OCI-LY7 (cell line): ENCODE measurements around the gene ZNF598. TPM values are rescaled to one million over a fixed set of nuclear protein-coding genes. Genes with fewer than 3 reads are reported as not detected.

Source experiments
- BruUV-seq: library from RNA; stranded (reverse); fragments of 400-500 nt; replicated peaks from 2 replicates; lab custom pipeline; 2021; lab: Mats Ljungman, UMichigan
- CTCF ChIA-PET: fragments of 300-600 bp; sonication (Branson Sonifier 250); formaldehyde crosslinking; loops from one replicate; lab custom pipeline; 2022; ENCODE audit warnings: antibody characterized with exemption; ENCODE audit not compliant: unreplicated experiment; lab: Charles Lee
- POLR2A ChIA-PET: fragments of 300-600 bp; sonication (Branson Sonifier 250); formaldehyde crosslinking; loops from one replicate; lab custom pipeline; 2022; ENCODE audit warnings: antibody characterized with exemption; lab: Charles Lee
- DNase-seq: peaks from one replicate; pipeline ENCODE4 v3.0.0-alpha.2; 2015; ENCODE audit warnings: low spot score
- H2AFZ ChIP-seq: fragments of 200-600 bp; sonication (generic), shearing (Covaris generic); 2 replicates; pipeline ENCODE4 v1.6.1; 2014; ENCODE audit warnings: mild to moderate bottlenecking, antibody characterized with exemption, low read length, moderate library complexity
- H3K27ac ChIP-seq: fragments of 200-600 bp; sonication (generic); 2 replicates; pipeline ENCODE4 v1.5.1; 2014; ENCODE audit warnings: mixed run types, low read depth, mild to moderate bottlenecking, moderate library complexity, low read length, inconsistent platforms; ENCODE audit not compliant: poor library complexity, severe bottlenecking
- H3K36me3 ChIP-seq: fragments of 200-600 bp; sonication (generic); 2 replicates; pipeline ENCODE4 v1.6.1; 2014; ENCODE audit warnings: mild to moderate bottlenecking, antibody characterized with exemption, low read length, moderate library complexity, mixed read lengths; ENCODE audit not compliant: insufficient read depth
- H3K4me1 ChIP-seq: fragments of 200-600 bp; sonication (generic); 2 replicates; pipeline ENCODE4 v1.5.1; 2014; ENCODE audit warnings: mild to moderate bottlenecking, low read length; ENCODE audit not compliant: insufficient read depth, poor library complexity, severe bottlenecking
- H3K4me2 ChIP-seq: fragments of 200-600 bp; sonication (generic); 2 replicates; pipeline ENCODE4 v1.6.1; 2014; ENCODE audit warnings: mild to moderate bottlenecking, low read length
- H3K4me3 ChIP-seq: fragments of 200-600 bp; sonication (generic); 2 replicates; pipeline ENCODE4 v1.5.1; 2014; ENCODE audit warnings: mild to moderate bottlenecking, low read depth, low read length; ENCODE audit not compliant: poor library complexity, severe bottlenecking
- H3K79me2 ChIP-seq: fragments of 200-600 bp; sonication (generic); 2 replicates; pipeline ENCODE4 v1.6.1; 2016; ENCODE audit warnings: low read depth, mild to moderate bottlenecking, low read length, moderate library complexity, mixed read lengths; ENCODE audit not compliant: insufficient read depth
- H3K9me2 ChIP-seq: fragments of 200-600 bp; sonication (generic); 2 replicates; pipeline ENCODE4 v1.6.1; 2016; ENCODE audit warnings: mild to moderate bottlenecking, low read length, mixed read lengths; ENCODE audit not compliant: insufficient read depth
- H3K9me3 ChIP-seq: fragments of 200-600 bp; sonication (generic); 2 replicates; pipeline ENCODE4 v1.6.1; 2014; ENCODE audit warnings: mild to moderate bottlenecking, mixed run types, low read length, mixed read lengths
- H4K20me1 ChIP-seq: fragments of 200-600 bp; sonication (generic); 2 replicates; pipeline ENCODE4 v1.6.1; 2014; ENCODE audit warnings: mild to moderate bottlenecking, antibody characterized with exemption, low read length, moderate library complexity, mixed read lengths; ENCODE audit not compliant: insufficient read depth
- CTCF ChIP-seq: fragments of 200-600 bp; sonication (generic); conservative IDR thresholded peaks from 2 replicates; pipeline ENCODE4 v1.5.1; 2014; ENCODE audit warnings: mild to moderate bottlenecking, antibody characterized with exemption, low read length, moderate library complexity, mixed read lengths
- EZH2phosphoT487 ChIP-seq: fragments of 200-600 bp; sonication (generic); IDR thresholded peaks from 2 replicates; pipeline ENCODE4 v1.6.1; 2018; ENCODE audit warnings: low read depth, borderline replicate concordance, mild to moderate bottlenecking, mixed run types, antibody characterized with exemption, low read length, moderate library complexity, mixed read lengths
- intact Hi-C: fragments of 100-400 bp; cut with micrococcal nuclease; formaldehyde crosslinking; loops from one replicate; pipeline ENCODE4 v1.10.0; 2022; ENCODE audit not compliant: unreplicated experiment
- total RNA-seq, 2 experiments: library from RNA; depleted of rRNA in 1 of 2; stranded (reverse); fragments of >200 nt in 1 of 2; shearing (Covaris generic) in 1 of 2; gene quantifications; 2 replicates each; pipeline ENCODE4 v1.2.3, GENCODE V29; 2014 to 2022

The ZNF598 gene
- total RNA-seq, 2 experiments from 2014 or later, result 26.3 to 80.4 TPM

GRCh38 chr16:2004795-2005517 is 4.7 kb downstream of the ZNF598 start:
- no peak for DNase-seq
- H4K20me1 ChIP-seq, result peaks cover 10% of the 10 kb centered on the region
- no peak overlapping the region for H2AFZ ChIP-seq
- POLR2A ChIA-PET, result interaction anchor here (1.3 kb wide), 1 partner anchor 151 kb away, joined by 4 read pairs; the partner anchor contains the start of gene TRAF7
- H3K36me3 ChIP-seq, result peaks cover 53% of the 10 kb centered on the region
- no TSS peak for BruUV-seq
- H3K9me3 ChIP-seq, result no peaks in the 10 kb centered on the region
- TF ChIP-seq CTCF (no peak), EZH2phosphoT487 (no peak)
- intact Hi-C loops, result no loop called here
- H3K9me2 ChIP-seq, result no peaks in the 10 kb centered on the region
- peaks cover 34% of the 10 kb centered on the region for H3K79me2 ChIP-seq
- H3K4me3 ChIP-seq, result no peak overlapping the region
- no peak overlapping the region for H3K27ac ChIP-seq
- H3K4me2 ChIP-seq, result peak overlapping the region; percentile 26; the same call in 1 of the 2 replicates
- CTCF ChIA-PET, result no interaction called here
- H3K4me1 ChIP-seq, result peaks cover 29% of the 10 kb centered on the region

- POLR2A ChIA-PET, result interaction anchor here (1.3 kb wide), 1 partner anchor 151 kb away, joined by 4 read pairs; the partner anchor contains the start of gene TRAF7
- H3K36me3 ChIP-seq, result peaks cover 62% of the 10 kb centered on the region
- no peak overlapping the region for H3K27ac ChIP-seq
- peak; percentile 93 for DNase-seq
- H2AFZ ChIP-seq, result no peak overlapping the region
- CTCF ChIA-PET, result no interaction called here
- no TSS peak for BruUV-seq
- intact Hi-C loops, result no loop called here
- TF ChIP-seq CTCF (peak; percentile 94), EZH2phosphoT487 (no peak)
- H3K9me2 ChIP-seq, result no peaks in the 10 kb centered on the region
- no peak overlapping the region for H3K4me3 ChIP-seq
- peaks cover 8% of the 10 kb centered on the region for H4K20me1 ChIP-seq
- peak overlapping the region; percentile 26; the same call in 1 of the 2 replicates for H3K4me2 ChIP-seq
- H3K4me1 ChIP-seq, result peaks cover 29% of the 10 kb centered on the region
- H3K79me2 ChIP-seq, result peaks cover 28% of the 10 kb centered on the region
- H3K9me3 ChIP-seq, result no peaks in the 10 kb centered on the region
These were observed 5.6 kb downstream of the ZNF598 start for GRCh38 chr16:2003827-2004641.
